Measurements from ENCODE around the gene ARHGAP12. TPM values are rescaled to one million over a fixed set of nuclear protein-coding genes. Genes with fewer than 3 reads are reported as not detected.
"Not testable (repeated sequence)": the region's sequence is repeated elsewhere in the genome, so short reads cannot be mapped to it uniquely, and the experiment has no call there.

The ARHGAP12 gene
- total and polyA plus RNA-seq, 5 experiments from 2014 or later, result 9.9 to 35.0 (median 11.3) TPM

GRCh38 chr10:31914370-31914769 is 14.3 kb downstream of the ARHGAP12 start:
- H3K9me3 Mint-ChIP-seq, result no peaks in the 10 kb centered on the region
- peak overlapping the region in 1 of 10 donors; percentile 20 for H3K27ac Mint-ChIP-seq
- no peaks in the 10 kb centered on the region for H3K27me3 Mint-ChIP-seq
- no peak overlapping the region for H3K4me3 Mint-ChIP-seq
- H3K36me3 Mint-ChIP-seq, result peaks cover 0 to 7% (median 0%) of the 10 kb centered on the region in 3 donors
- POLR2A ChIA-PET, result no interaction called here
- peaks cover 32 to 71% (median 64%) of the 10 kb centered on the region in 4 donors for H3K4me1 Mint-ChIP-seq
- ATAC-seq (no peak), DNase-seq (no peak)

- no peak for ATAC-seq
- H3K4me1 Mint-ChIP-seq, result peaks cover 32 to 72% (median 68%) of the 10 kb centered on the region in 4 donors
Observed at GRCh38 chr10:31912898-31913850, 15.5 kb downstream of the ARHGAP12 start.

GRCh38 chr10:31912289-31912688 is 16.3 kb downstream of the ARHGAP12 start:
- no peak overlapping the region for H3K27ac Mint-ChIP-seq
- ATAC-seq (no peak), DNase-seq (no peak)
- H3K4me3 Mint-ChIP-seq, result peak overlapping the region in 7 of 10 donors; percentile 2 to 42 (median 12)
- H3K27me3 Mint-ChIP-seq, result no peaks in the 10 kb centered on the region
- H3K9me3 Mint-ChIP-seq, result no peaks in the 10 kb centered on the region
- peaks cover 29 to 69% (median 67%) of the 10 kb centered on the region in 4 donors for H3K4me1 Mint-ChIP-seq
- POLR2A ChIA-PET, result interaction anchor here (1.5 kb wide), 1 partner anchor 17 kb away, joined by 4 read pairs; no protein-coding TSS in a partner anchor
- H3K36me3 Mint-ChIP-seq, result peaks cover 6 to 28% (median 18%) of the 10 kb centered on the region in 3 donors

More at GRCh38 chr10:31912898-31913850, 15.5 kb downstream of the ARHGAP12 start:
- DNase-seq, result no peak
- Mint-ChIP-seq H3K9me3 (no peaks in the 10 kb centered on the region), H3K27me3 (no peaks in the 10 kb centered on the region), H3K4me3 (peak overlapping the region in 7 of 10 donors; percentile 3 to 65 (median 28)), H3K36me3 (peaks cover 6 to 19% (median 10%) of the 10 kb centered on the region in 3 donors), H3K27ac (peak overlapping the region in 5 of 10 donors; percentile 5 to 63 (median 48))
- POLR2A ChIA-PET, result interaction anchor here (1.5 kb wide), 1 partner anchor 17 kb away, joined by 4 read pairs; no protein-coding TSS in a partner anchor

GRCh38 chr10:31910016-31910415 is 18.6 kb downstream of the ARHGAP12 start:
- H3K36me3 Mint-ChIP-seq, result peaks cover 15 to 48% (median 38%) of the 10 kb centered on the region in 3 donors
- peak overlapping the region in 2 of 10 donors; percentile 9 to 74 for H3K27ac Mint-ChIP-seq
- POLR2A ChIA-PET, result no interaction called here
- H3K4me1 Mint-ChIP-seq, result peaks cover 34 to 73% (median 69%) of the 10 kb centered on the region in 4 donors
- no peaks in the 10 kb centered on the region for H3K27me3 Mint-ChIP-seq
- no peaks in the 10 kb centered on the region for H3K9me3 Mint-ChIP-seq
- no peak for DNase-seq
- no peak for ATAC-seq
- H3K4me3 Mint-ChIP-seq, result no peak overlapping the region

GRCh38 chr10:31908157-31908556 is 20.5 kb downstream of the ARHGAP12 start:
- Mint-ChIP-seq H3K4me1 (peaks cover 31 to 69% (median 63%) of the 10 kb centered on the region in 4 donors), H3K4me3 (no peak overlapping the region), H3K36me3 (peaks cover 15 to 59% (median 46%) of the 10 kb centered on the region in 3 donors), H3K9me3 (no peaks in the 10 kb centered on the region), H3K27me3 (no peaks in the 10 kb centered on the region), H3K27ac (no peak overlapping the region)
- DNase-seq (no peak), ATAC-seq (no peak)
- POLR2A ChIA-PET, result no interaction called here

GRCh38 chr10:31906039-31906438 is 22.6 kb downstream of the ARHGAP12 start:
- H3K27ac Mint-ChIP-seq, result no peak overlapping the region
- peaks cover 0 to 5% (median 0%) of the 10 kb centered on the region in 9 donors for H3K9me3 Mint-ChIP-seq
- H3K4me1 Mint-ChIP-seq, result peaks cover 29 to 54% (median 51%) of the 10 kb centered on the region in 4 donors
- no peak overlapping the region for H3K4me3 Mint-ChIP-seq
- ATAC-seq (no peak), DNase-seq (no peak)
- peaks cover 20 to 73% (median 52%) of the 10 kb centered on the region in 3 donors for H3K36me3 Mint-ChIP-seq
- POLR2A ChIA-PET, result no interaction called here
- no peaks in the 10 kb centered on the region for H3K27me3 Mint-ChIP-seq

- Mint-ChIP-seq H3K4me1 (peaks cover 29 to 54% (median 50%) of the 10 kb centered on the region in 4 donors), H3K9me3 (peaks cover 0 to 5% (median 0%) of the 10 kb centered on the region in 9 donors), H3K27ac (peak overlapping the region in 3 of 10 donors; percentile 0 to 83 (median 8)), H3K4me3 (no peak overlapping the region), H3K27me3 (no peaks in the 10 kb centered on the region), H3K36me3 (peaks cover 21 to 77% (median 57%) of the 10 kb centered on the region in 3 donors)
- POLR2A ChIA-PET, result no interaction called here
- no peak for ATAC-seq
- no peak for DNase-seq
Observed at GRCh38 chr10:31905586-31905985, 23.0 kb downstream of the ARHGAP12 start.

GRCh38 chr10:31902625-31903024 is 26.0 kb downstream of the ARHGAP12 start:
- no peaks in the 10 kb centered on the region for H3K27me3 Mint-ChIP-seq
- ATAC-seq, result no peak
- peaks cover 28 to 63% (median 50%) of the 10 kb centered on the region in 4 donors for H3K4me1 Mint-ChIP-seq
- POLR2A ChIA-PET, result no interaction called here
- no peak overlapping the region for H3K4me3 Mint-ChIP-seq
- no peak for DNase-seq
- peaks cover 19 to 75% (median 60%) of the 10 kb centered on the region in 3 donors for H3K36me3 Mint-ChIP-seq
- H3K9me3 Mint-ChIP-seq, result peaks cover 0 to 5% (median 0%) of the 10 kb centered on the region in 9 donors
- H3K27ac Mint-ChIP-seq, result no peak overlapping the region

- Mint-ChIP-seq H3K4me1 (peaks cover 34 to 62% (median 52%) of the 10 kb centered on the region in 4 donors), H3K27ac (no peak overlapping the region), H3K36me3 (peaks cover 15 to 50% (median 48%) of the 10 kb centered on the region in 3 donors), H3K4me3 (peak overlapping the region in 1 of 10 donors; percentile 7), H3K9me3 (peaks cover 0 to 17% (median 0%) of the 10 kb centered on the region in 9 donors), H3K27me3 (no peaks in the 10 kb centered on the region)
- ATAC-seq, result no peak
- DNase-seq, result no peak
- POLR2A ChIA-PET, result no interaction called here
Observed at GRCh38 chr10:31897506-31897905, 31.1 kb downstream of the ARHGAP12 start.

GRCh38 chr10:31896968-31897384 is 31.7 kb downstream of the ARHGAP12 start:
- Mint-ChIP-seq H3K27me3 (no peaks in the 10 kb centered on the region), H3K27ac (peak overlapping the region in 3 of 10 donors; percentile 20 to 47 (median 38)), H3K4me3 (peak overlapping the region in 1 of 10 donors; percentile 9), H3K4me1 (peaks cover 34 to 66% (median 53%) of the 10 kb centered on the region in 4 donors), H3K36me3 (peaks cover 14 to 49% (median 46%) of the 10 kb centered on the region in 3 donors), H3K9me3 (peaks cover 0 to 19% (median 0%) of the 10 kb centered on the region in 9 donors)
- no peak for DNase-seq
- POLR2A ChIA-PET, result no interaction called here
- no peak for ATAC-seq

GRCh38 chr10:31895722-31896121 is 32.9 kb downstream of the ARHGAP12 start:
- POLR2A ChIA-PET, result not testable (repeated sequence)

GRCh38 chr10:31888442-31888841 is 40.2 kb downstream of the ARHGAP12 start:
- Mint-ChIP-seq H3K4me3 (no peak overlapping the region), H3K4me1 (peaks cover 31 to 56% (median 46%) of the 10 kb centered on the region in 4 donors), H3K27ac (peak overlapping the region in 3 of 10 donors; percentile 1 to 47 (median 27))

More at GRCh38 chr10:31895722-31896121, 32.9 kb downstream of the ARHGAP12 start:
- not testable (repeated sequence) for DNase-seq, ATAC-seq, H3K27me3 Mint-ChIP-seq, H3K4me3 Mint-ChIP-seq, H3K27ac Mint-ChIP-seq
- peaks cover 10 to 49% (median 44%) of the 10 kb centered on the region in 3 donors for H3K36me3 Mint-ChIP-seq
- H3K4me1 Mint-ChIP-seq, result peaks cover 37 to 74% (median 58%) of the 10 kb centered on the region in 4 donors
- H3K9me3 Mint-ChIP-seq, result peaks cover 0 to 14% (median 0%) of the 10 kb centered on the region in 9 donors

More at GRCh38 chr10:31888442-31888841, 40.2 kb downstream of the ARHGAP12 start:
- DNase-seq (no peak), ATAC-seq (no peak)
- Mint-ChIP-seq H3K36me3 (peaks cover 0 to 29% (median 16%) of the 10 kb centered on the region in 3 donors), H3K9me3 (peaks cover 0 to 10% (median 0%) of the 10 kb centered on the region in 9 donors), H3K27me3 (no peaks in the 10 kb centered on the region)
- POLR2A ChIA-PET, result no interaction called here

All from naive thymus-derived CD8-positive, alpha-beta T cell (primary cell).